Measurements from ENCODE around the gene TMEM168.
"Not testable (repeated sequence)": the region's sequence is repeated elsewhere in the genome, so short reads cannot be mapped to it uniquely, and the experiment has no call there.

Gene TMEM168

GRCh38 chr7:112789817-112790585, at the start of gene TMEM168:
Gene TMEM168, minus strand, starts transcription at chr7:112790393. Its CDS starts 5,568 bp downstream, at chr7:112784825.
- peak; percentile 78 for DNase-seq (ENCODE audit: low read depth)

- not testable (repeated sequence) for DNase-seq (ENCODE audit: low read depth)
Measured at GRCh38 chr7:112835928-112836327, 45.7 kb upstream of the TMEM168 start.

GRCh38 chr7:112833082-112833481, 42.9 kb upstream of the TMEM168 start:
- no peak for DNase-seq (ENCODE audit: low read depth)

GRCh38 chr7:112830769-112831168, 40.6 kb upstream of the TMEM168 start:
- no peak for DNase-seq (ENCODE audit: low read depth)

- DNase-seq (ENCODE audit: low read depth): no peak
Measured at GRCh38 chr7:112828696-112829095, 38.5 kb upstream of the TMEM168 start.

GRCh38 chr7:112821345-112821744, 31.2 kb upstream of the TMEM168 start:
- DNase-seq (ENCODE audit: low read depth): no peak

GRCh38 chr7:112819536-112819935, 29.3 kb upstream of the TMEM168 start:
- DNase-seq (ENCODE audit: low read depth): no peak

GRCh38 chr7:112806156-112806555, 16.0 kb upstream of the TMEM168 start:
- no peak for DNase-seq (ENCODE audit: low read depth)

GRCh38 chr7:112802406-112802805, 12.2 kb upstream of the TMEM168 start:
- DNase-seq (ENCODE audit: low read depth): no peak

GRCh38 chr7:112800486-112800885, 10.3 kb upstream of the TMEM168 start:
- no peak for DNase-seq (ENCODE audit: low read depth)

- no peak for DNase-seq (ENCODE audit: low read depth)
Measured at GRCh38 chr7:112799448-112800120, 9.4 kb upstream of the TMEM168 start.

GRCh38 chr7:112798274-112799159, 8.3 kb upstream of the TMEM168 start:
- DNase-seq (ENCODE audit: low read depth): no peak

- not testable (repeated sequence) for DNase-seq (ENCODE audit: low read depth)
Measured at GRCh38 chr7:112796552-112796951, 6.4 kb upstream of the TMEM168 start.

GRCh38 chr7:112792441-112792840, 2.2 kb upstream of the TMEM168 start:
- DNase-seq (ENCODE audit: low read depth): no peak

GRCh38 chr7:112791465-112792168, 1.4 kb upstream of the TMEM168 start:
- DNase-seq (ENCODE audit: low read depth): no peak

GRCh38 chr7:112790586-112791003, 402 bp upstream of the TMEM168 start:
- DNase-seq (ENCODE audit: low read depth): no peak

GRCh38 chr7:112789453-112789816, 758 bp downstream of the TMEM168 start:
- DNase-seq (ENCODE audit: low read depth): no peak

GRCh38 chr7:112788778-112789343, 1.3 kb downstream of the TMEM168 start:
- no peak for DNase-seq (ENCODE audit: low read depth)

- no peak for DNase-seq (ENCODE audit: low read depth)
Measured at GRCh38 chr7:112784603-112785002, 5.6 kb downstream of the TMEM168 start.

GRCh38 chr7:112782498-112782897, 7.7 kb downstream of the TMEM168 start:
- DNase-seq (ENCODE audit: low read depth): no peak

GRCh38 chr7:112781558-112781957, 8.6 kb downstream of the TMEM168 start:
- no peak for DNase-seq (ENCODE audit: low read depth)

- DNase-seq (ENCODE audit: low read depth): no peak
Measured at GRCh38 chr7:112781110-112781509, 9.1 kb downstream of the TMEM168 start.

All from stimulated activated CD8-positive, alpha-beta memory T cell treated with anti-CD3 and anti-CD28 coated beads, Interleukin-15, amount 100 ng/mL, for 1 hour (primary cell).